HEK293 (cell line): ENCODE measurements around the gene HNRNPL.

Experiments
- CTCF ChIA-PET: fragments of 350-600 bp; formaldehyde crosslinking; extraction: SDS; loops from one replicate; lab custom pipeline; 2021; ENCODE audit warnings: antibody characterized with exemption; lab: Yijun Ruan, JAX
- POLR2A ChIA-PET: fragments of 300-600 bp; formaldehyde crosslinking; extraction: SDS; loops from one replicate; lab custom pipeline; 2020; ENCODE audit warnings: antibody characterized with exemption, inconsistent platforms; lab: Yijun Ruan, JAX
- H3K27ac ChIP-seq: fragments of 200-500 bp; sonication (Bioruptor generic); 2 replicates; pipeline ENCODE4 v1.5.1; 2014; ENCODE audit warnings: low read depth, low read length, control low read depth, inconsistent platforms; ENCODE audit errors: extremely low read depth
- H3K36me3 ChIP-seq, 2 experiments: fragments of 200-500 bp in 1 of 2; sonication (Bioruptor generic) in 1 of 2; 1 replicate in 1 of 2; 2 replicates in 1 of 2; pipeline ENCODE4 v1.5.1; 2014 to 2017; ENCODE audit warnings: inconsistent platforms in 2 of 2, low read length in 2 of 2; ENCODE audit not compliant: control insufficient read depth in 2 of 2, insufficient read depth in 1 of 2
- H3K4me1 ChIP-seq: fragments of 200-500 bp; sonication (Bioruptor generic); 2 replicates; pipeline ENCODE4 v1.5.1; 2014; ENCODE audit warnings: mild to moderate bottlenecking, low read length, inconsistent platforms; ENCODE audit not compliant: control insufficient read depth, insufficient read depth
- H3K4me3 ChIP-seq: 2 replicates; pipeline ENCODE4 v1.5.1; 2011; ENCODE audit warnings: low read depth, mild to moderate bottlenecking, control low read depth, low read length, moderate library complexity
- H3K9me3 ChIP-seq: fragments of 200-500 bp; sonication (Bioruptor generic); 2 replicates; pipeline ENCODE4 v1.5.1; 2014; ENCODE audit warnings: low read depth, low read length, inconsistent platforms; ENCODE audit not compliant: control insufficient read depth, insufficient read depth
- BCL11A ChIP-seq: fragments of 450-650 bp; formaldehyde crosslinking; IDR thresholded peaks from 2 replicates; pipeline ENCODE4 v1.5.1; 2016; ENCODE audit warnings: low read depth, missing biosample characterization, missing genetic modification characterization
- GFI1B ChIP-seq: fragments of 450-650 bp; formaldehyde crosslinking; IDR thresholded peaks from 2 replicates; pipeline ENCODE4 v1.5.1; 2016; ENCODE audit warnings: missing biosample characterization, missing genetic modification characterization
- GLIS1 ChIP-seq: fragments of 450-650 bp; formaldehyde crosslinking; IDR thresholded peaks from 2 replicates; pipeline ENCODE4 v1.5.1; 2016; ENCODE audit warnings: missing biosample characterization, missing genetic modification characterization
- GLIS2 ChIP-seq: fragments of 450-650 bp; formaldehyde crosslinking; IDR thresholded peaks from 2 replicates; pipeline ENCODE4 v1.5.1; 2016; ENCODE audit warnings: missing biosample characterization, missing genetic modification characterization
- KLF1 ChIP-seq: fragments of 450-650 bp; formaldehyde crosslinking; IDR thresholded peaks from 2 replicates; pipeline ENCODE4 v1.5.1; 2016; ENCODE audit warnings: missing biosample characterization, missing genetic modification characterization
- KLF9 ChIP-seq: fragments of 450-650 bp; formaldehyde crosslinking; IDR thresholded peaks from 2 replicates; pipeline ENCODE4 v1.5.1; 2016; ENCODE audit warnings: missing biosample characterization, missing genetic modification characterization, low read depth
- OSR2 ChIP-seq: fragments of 450-650 bp; formaldehyde crosslinking; IDR thresholded peaks from 2 replicates; pipeline ENCODE4 v1.5.1; 2016; ENCODE audit warnings: missing biosample characterization, missing genetic modification characterization
- SP3 ChIP-seq: fragments of 450-650 bp; formaldehyde crosslinking; IDR thresholded peaks from 2 replicates; pipeline ENCODE4 v1.5.1; 2016; ENCODE audit warnings: missing biosample characterization, missing genetic modification characterization
- ZBTB17 ChIP-seq: fragments of 450-650 bp; formaldehyde crosslinking; IDR thresholded peaks from 2 replicates; pipeline ENCODE4 v1.5.1; 2016; ENCODE audit warnings: missing biosample characterization, missing genetic modification characterization
- ZBTB26 ChIP-seq: fragments of 450-650 bp; formaldehyde crosslinking; optimal IDR thresholded peaks from 2 replicates; pipeline ENCODE3; 2016; ENCODE audit warnings: missing biosample characterization, mild to moderate bottlenecking, missing genetic modification characterization
- ZBTB44 ChIP-seq: fragments of 450-650 bp; IDR thresholded peaks from 2 replicates; pipeline ENCODE4 v1.5.1; 2018; ENCODE audit warnings: missing biosample characterization, mild to moderate bottlenecking, missing genetic modification characterization
- ZBTB7A ChIP-seq: fragments of 450-650 bp; formaldehyde crosslinking; IDR thresholded peaks from 2 replicates; pipeline ENCODE4 v1.5.1; 2016; ENCODE audit warnings: low read depth, missing biosample characterization, missing genetic modification characterization
- ZFHX2 ChIP-seq: fragments of 450-650 bp; formaldehyde crosslinking; conservative IDR thresholded peaks from 2 replicates; pipeline ENCODE4 v1.5.1; 2016; ENCODE audit warnings: missing biosample characterization, missing genetic modification characterization
- ZIC2 ChIP-seq: fragments of 450-650 bp; formaldehyde crosslinking; IDR thresholded peaks from 2 replicates; pipeline ENCODE4 v1.5.1; 2016; ENCODE audit warnings: missing biosample characterization, missing genetic modification characterization
- ZNF157 ChIP-seq: fragments of 450-650 bp; formaldehyde crosslinking; IDR thresholded peaks from 2 replicates; pipeline ENCODE4 v1.5.1; 2016; ENCODE audit warnings: missing biosample characterization, missing genetic modification characterization
- ZNF175 ChIP-seq: fragments of 450-650 bp; formaldehyde crosslinking; IDR thresholded peaks from 2 replicates; pipeline ENCODE4 v1.5.1; 2016; ENCODE audit warnings: missing biosample characterization, missing genetic modification characterization
- ZNF248 ChIP-seq: fragments of 450-650 bp; formaldehyde crosslinking; IDR thresholded peaks from 2 replicates; pipeline ENCODE4 v1.5.1; 2017; ENCODE audit warnings: missing biosample characterization, missing genetic modification characterization
- ZNF366 ChIP-seq: fragments of 450-650 bp; formaldehyde crosslinking; conservative IDR thresholded peaks from 2 replicates; pipeline ENCODE4 v1.5.1; 2016; ENCODE audit warnings: missing biosample characterization, missing genetic modification characterization
- ZNF510 ChIP-seq: fragments of 450-650 bp; formaldehyde crosslinking; IDR thresholded peaks from 2 replicates; pipeline ENCODE4 v1.5.1; 2018; ENCODE audit warnings: mild to moderate bottlenecking, missing genetic modification characterization, missing biosample characterization; ENCODE audit not compliant: insufficient replicate concordance
- ZSCAN23 ChIP-seq: fragments of 450-650 bp; formaldehyde crosslinking; IDR thresholded peaks from 2 replicates; pipeline ENCODE4 v1.5.1; 2016; ENCODE audit warnings: missing biosample characterization, missing genetic modification characterization

The HNRNPL gene

DNA sequence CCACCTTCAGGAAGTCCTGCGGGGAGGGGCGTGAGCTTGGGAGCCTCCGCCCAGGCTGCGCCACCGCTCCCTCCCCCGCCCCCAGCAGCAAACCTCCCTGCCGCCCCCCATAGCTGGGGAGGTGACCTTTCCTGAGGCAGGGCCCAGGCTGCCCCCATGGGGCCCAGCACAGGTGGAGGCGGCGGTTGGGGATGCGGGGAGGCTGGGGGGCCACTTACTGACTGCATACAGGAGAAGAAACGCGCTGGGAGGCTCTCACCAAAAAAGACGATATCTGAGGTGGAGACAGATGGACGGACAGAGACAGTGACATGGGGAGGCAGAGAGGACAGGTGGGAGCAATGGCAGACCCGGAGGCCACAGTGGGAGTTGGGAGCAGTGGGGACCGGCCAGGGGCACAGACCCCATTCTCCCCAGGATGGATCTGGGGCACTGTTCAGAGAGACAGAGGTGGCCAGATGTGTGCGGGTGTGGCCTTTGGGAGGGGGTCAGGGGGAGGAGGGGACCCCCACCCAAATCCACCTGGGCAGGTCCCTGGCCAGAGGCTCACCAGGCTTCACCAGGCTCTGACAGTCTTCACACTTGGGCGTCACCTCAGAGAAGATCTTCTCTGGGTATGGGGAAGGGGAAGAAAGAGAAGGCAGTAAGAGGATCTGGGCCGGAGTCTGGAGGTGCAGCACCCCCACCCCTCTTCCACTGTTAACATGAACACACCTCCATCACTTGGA, 31.3 kb upstream of the HNRNPL start:
- POLR2A ChIA-PET, result interaction anchor here (0.6 to 2.4 kb wide), 2 partner anchors 13 to 32 kb away, joined by 4 to 9 read pairs; no protein-coding TSS in a partner anchor
- CTCF ChIA-PET, result interaction anchor here (0.7 to 1.3 kb wide), 3 partner anchors 10 to 98 kb away, joined by 3 to 4 read pairs (median 3); no protein-coding TSS in a partner anchor
- peak; percentile 61; the same call in 1 of the 2 replicates for TF ChIP-seq ZBTB7A (tag by site-specific recombination)
- peak; percentile 83 for TF ChIP-seq KLF1 (tag by site-specific recombination)
- no peak for TF ChIP-seq GFI1B (tag by site-specific recombination)
- TF ChIP-seq ZFHX2, result peak; percentile 19; the same call in 1 of the 2 replicates
- no peak for TF ChIP-seq ZNF366
- TF ChIP-seq GLIS2, result peak; percentile 45
- TF ChIP-seq ZIC2, result peak; percentile 25; the same call in 1 of the 2 replicates
- no peak for TF ChIP-seq ZNF510 (tag by site-specific recombination)
- peak; percentile 71 for TF ChIP-seq GLIS1 (tag by site-specific recombination)
- TF ChIP-seq, all 188 proteins: peak for 6
- no peak overlapping the region for H3K4me3 ChIP-seq
- H3K27ac ChIP-seq, result no peak overlapping the region
- H3K4me1 ChIP-seq, result peaks cover 8% of the 10 kb centered on the region
- H3K9me3 ChIP-seq, result no peaks in the 10 kb centered on the region
- peaks cover 7 to 34% of the 10 kb centered on the region in 2 experiments; a peak in 2 of 3 replicates for H3K36me3 ChIP-seq

DNA sequence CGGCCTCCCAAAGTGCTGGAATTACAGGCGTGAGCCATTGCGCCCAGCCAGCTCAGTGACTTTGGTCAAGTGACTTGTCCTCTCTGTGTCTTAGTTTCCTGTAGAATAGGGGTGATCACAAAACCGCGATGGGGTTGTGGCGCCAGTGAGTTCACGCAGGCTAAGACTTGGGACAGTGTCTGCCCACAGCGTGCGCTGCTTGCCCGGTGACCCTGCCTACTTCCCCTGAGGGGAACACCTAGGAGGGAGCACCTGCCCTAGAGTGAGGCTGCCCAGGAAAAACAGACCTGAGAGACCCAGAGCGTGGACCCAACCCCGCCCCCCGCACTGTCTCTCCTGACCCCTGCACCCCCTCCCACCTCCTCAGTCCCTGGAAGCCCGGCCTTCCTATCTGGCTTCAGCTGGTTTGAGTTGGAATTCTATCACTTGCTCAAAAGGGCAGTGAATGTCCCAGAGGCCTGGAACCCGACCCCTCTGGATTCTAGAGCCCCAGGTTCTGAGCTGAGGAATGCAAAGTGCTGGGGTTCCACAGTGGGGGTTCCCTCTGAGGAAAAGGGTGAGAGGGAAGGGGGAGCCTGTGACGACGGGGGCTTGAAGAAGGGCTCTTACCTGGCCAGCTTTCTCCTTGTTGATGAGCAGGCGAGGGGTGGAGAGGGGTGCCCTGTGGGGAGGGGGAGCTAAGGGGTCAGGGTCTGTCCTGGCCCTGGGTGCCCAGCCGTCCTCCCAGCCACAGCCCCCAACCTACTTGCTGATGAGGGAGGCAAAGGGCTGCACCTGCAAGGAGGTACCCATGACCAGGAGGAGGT, 30.5 kb upstream of the HNRNPL start:
- POLR2A ChIA-PET, result interaction anchor here (0.6 kb wide), 2 partner anchors 12 to 96 kb away, joined by 4 to 6 read pairs; no protein-coding TSS in a partner anchor
- CTCF ChIA-PET, result interaction anchor here (0.7 to 9.0 kb wide), 3 partner anchors 8 to 246 kb away, joined by 3 to 84 read pairs (median 5); no protein-coding TSS in a partner anchor
- Histone ChIP-seq H3K9me3 (no peaks in the 10 kb centered on the region), H3K36me3 (peaks cover 7 to 34% of the 10 kb centered on the region in 2 experiments; a peak in 2 of 3 replicates), H3K4me3 (no peak overlapping the region), H3K4me1 (peaks cover 8% of the 10 kb centered on the region), H3K27ac (no peak overlapping the region)
- TF ChIP-seq ZBTB44 (tag by site-specific recombination) (no peak), BCL11A (tag by site-specific recombination) (no peak), ZNF175 (tag by site-specific recombination) (no peak), ZBTB26 (tag by site-specific recombination) (no peak), GLIS1 (tag by site-specific recombination) (no peak), KLF9 (tag by site-specific recombination) (no peak), ZNF248 (peak; percentile 45; the same call in 1 of the 2 replicates)

GRCh38 chr19:38879400-38879751, 29.6 kb upstream of the HNRNPL start:
- CTCF ChIA-PET, result interaction anchor here (1.2 to 9.0 kb wide), 4 partner anchors 9 to 245 kb away, joined by 3 to 84 read pairs (median 13); no protein-coding TSS in a partner anchor
- H3K9me3 ChIP-seq, result no peaks in the 10 kb centered on the region
- POLR2A ChIA-PET, result interaction anchor here (0.6 to 1.0 kb wide), 3 partner anchors 21 to 97 kb away, joined by 3 to 6 read pairs (median 3); partner anchors contain the start of gene NFKBIB
- H3K27ac ChIP-seq, result no peak overlapping the region
- peaks cover 7 to 30% of the 10 kb centered on the region in 2 experiments; a peak in 2 of 3 replicates for H3K36me3 ChIP-seq
- TF ChIP-seq ZNF175 (tag by site-specific recombination) (0 out of 2 replicates have a peak, but pooled peaks have one; percentile 18), OSR2 (tag by site-specific recombination) (no peak), ZNF157 (no peak), ZSCAN23 (tag by site-specific recombination) (no peak), SP3 (tag by site-specific recombination) (no peak), ZBTB17 (tag by site-specific recombination) (no peak)
- H3K4me1 ChIP-seq, result peaks cover 8% of the 10 kb centered on the region
- H3K4me3 ChIP-seq, result no peak overlapping the region
